Measurements from ENCODE around the gene RALGPS1. TPM values are rescaled to one million over a fixed set of nuclear protein-coding genes. Genes with fewer than 3 reads are reported as not detected.

RALGPS1 gene
- 1 to 10 TPM; 2.1 to 2.4 TPM for total RNA-seq

- H3K9me3 Mint-ChIP-seq, result peaks cover 6% of the 10 kb centered on the region
- intact Hi-C loops (cut with micrococcal nuclease), result loop anchor here (1.0 to 10.0 kb wide), 3 partner anchors 54 to 510 kb away; partner anchors contain the start of genes ZBTB34, ZBTB43 and ZNF79
- no peaks in the 10 kb centered on the region for H3K36me3 Mint-ChIP-seq (ENCODE audit: low read depth)
- peak; percentile 93 for DNase-seq
- H3K27ac Mint-ChIP-seq, result no peak within 1 kb of the TSS
- CTCF ChIA-PET, result interaction anchor here (0.9 to 1.4 kb wide), 3 partner anchors 22 to 286 kb away, joined by 3 read pairs; no protein-coding TSS in a partner anchor
- peaks cover 8% of the 10 kb centered on the region for H3K4me1 Mint-ChIP-seq (ENCODE audit: low read depth)
- H3K27me3 Mint-ChIP-seq (ENCODE audit: low read depth), result peaks cover 2% of the 10 kb centered on the region
- H3K4me3 Mint-ChIP-seq, result peak within 1 kb of the TSS; percentile 71
These were observed at the start of gene RALGPS1 for GRCh38 chr9:126914458-126915280. RALGPS1 (plus strand) TSS chr9:126914782; CDS start chr9:126962290, 47,508 bp downstream.

- DNase-seq, result no peak
- H3K27me3 Mint-ChIP-seq (ENCODE audit: low read depth), result no peaks in the 10 kb centered on the region
- H3K4me1 Mint-ChIP-seq (ENCODE audit: low read depth), result peaks cover 17% of the 10 kb centered on the region
- H3K36me3 Mint-ChIP-seq (ENCODE audit: low read depth), result peaks cover 1% of the 10 kb centered on the region
- CTCF ChIA-PET, result no interaction called here
- no peaks in the 10 kb centered on the region for H3K9me3 Mint-ChIP-seq
- no peak overlapping the region for H3K27ac Mint-ChIP-seq
- H3K4me3 Mint-ChIP-seq, result no peak overlapping the region
- intact Hi-C loops (cut with micrococcal nuclease), result no loop called here
These were observed 45.2 kb upstream of the RALGPS1 start for GRCh38 chr9:126869368-126869767.

- Mint-ChIP-seq H3K27me3 (ENCODE audit: low read depth) (no peaks in the 10 kb centered on the region), H3K36me3 (ENCODE audit: low read depth) (no peaks in the 10 kb centered on the region), H3K4me1 (ENCODE audit: low read depth) (peaks cover 30% of the 10 kb centered on the region), H3K4me3 (no peak overlapping the region), H3K9me3 (no peaks in the 10 kb centered on the region), H3K27ac (peak overlapping the region; percentile 15)
- intact Hi-C loops (cut with micrococcal nuclease), result no loop called here
- CTCF ChIA-PET, result no interaction called here
- DNase-seq, result no peak
These were observed 42.1 kb upstream of the RALGPS1 start for GRCh38 chr9:126872516-126872915.

GRCh38 chr9:126874546-126875314, 39.9 kb upstream of the RALGPS1 start:
- H3K27ac Mint-ChIP-seq, result no peak overlapping the region
- H3K4me1 Mint-ChIP-seq (ENCODE audit: low read depth), result peaks cover 26% of the 10 kb centered on the region
- no peaks in the 10 kb centered on the region for H3K9me3 Mint-ChIP-seq
- DNase-seq, result no peak
- H3K36me3 Mint-ChIP-seq (ENCODE audit: low read depth), result peaks cover 2% of the 10 kb centered on the region
- intact Hi-C loops (cut with micrococcal nuclease), result no loop called here
- no peak overlapping the region for H3K4me3 Mint-ChIP-seq
- CTCF ChIA-PET, result no interaction called here
- H3K27me3 Mint-ChIP-seq (ENCODE audit: low read depth), result no peaks in the 10 kb centered on the region

GRCh38 chr9:126875756-126876510, 38.6 kb upstream of the RALGPS1 start:
- Mint-ChIP-seq H3K4me1 (ENCODE audit: low read depth) (peaks cover 25% of the 10 kb centered on the region), H3K27ac (no peak overlapping the region)

GRCh38 chr9:126876531-126876930, 38.1 kb upstream of the RALGPS1 start:
- CTCF ChIA-PET, result no interaction called here
- no peak overlapping the region for H3K27ac Mint-ChIP-seq
- H3K27me3 Mint-ChIP-seq (ENCODE audit: low read depth), result no peaks in the 10 kb centered on the region
- DNase-seq, result no peak
- intact Hi-C loops (cut with micrococcal nuclease), result no loop called here
- H3K4me3 Mint-ChIP-seq, result no peak overlapping the region
- H3K4me1 Mint-ChIP-seq (ENCODE audit: low read depth), result peaks cover 25% of the 10 kb centered on the region
- no peaks in the 10 kb centered on the region for H3K9me3 Mint-ChIP-seq
- H3K36me3 Mint-ChIP-seq (ENCODE audit: low read depth), result peaks cover 11% of the 10 kb centered on the region

More at GRCh38 chr9:126875756-126876510, 38.6 kb upstream of the RALGPS1 start:
- H3K9me3 Mint-ChIP-seq, result no peaks in the 10 kb centered on the region
- DNase-seq, result no peak
- H3K36me3 Mint-ChIP-seq (ENCODE audit: low read depth), result peaks cover 8% of the 10 kb centered on the region
- H3K27me3 Mint-ChIP-seq (ENCODE audit: low read depth), result no peaks in the 10 kb centered on the region
- H3K4me3 Mint-ChIP-seq, result no peak overlapping the region
- CTCF ChIA-PET, result no interaction called here
- intact Hi-C loops (cut with micrococcal nuclease), result no loop called here

- no peak overlapping the region for H3K4me3 Mint-ChIP-seq
- H3K27me3 Mint-ChIP-seq (ENCODE audit: low read depth), result no peaks in the 10 kb centered on the region
- intact Hi-C loops (cut with micrococcal nuclease), result no loop called here
- DNase-seq, result no peak
- H3K27ac Mint-ChIP-seq, result no peak overlapping the region
- CTCF ChIA-PET, result no interaction called here
- peaks cover 22% of the 10 kb centered on the region for H3K4me1 Mint-ChIP-seq (ENCODE audit: low read depth)
- peaks cover 11% of the 10 kb centered on the region for H3K36me3 Mint-ChIP-seq (ENCODE audit: low read depth)
- H3K9me3 Mint-ChIP-seq, result no peaks in the 10 kb centered on the region
These were observed 37.2 kb upstream of the RALGPS1 start for GRCh38 chr9:126877418-126877817.

GRCh38 chr9:126879288-126879687, 35.3 kb upstream of the RALGPS1 start:
- no peak overlapping the region for H3K27ac Mint-ChIP-seq
- DNase-seq, result no peak
- no peaks in the 10 kb centered on the region for H3K9me3 Mint-ChIP-seq
- intact Hi-C loops (cut with micrococcal nuclease), result no loop called here
- H3K27me3 Mint-ChIP-seq (ENCODE audit: low read depth), result no peaks in the 10 kb centered on the region
- H3K4me3 Mint-ChIP-seq, result no peak overlapping the region
- peaks cover 16% of the 10 kb centered on the region for H3K4me1 Mint-ChIP-seq (ENCODE audit: low read depth)
- peaks cover 11% of the 10 kb centered on the region for H3K36me3 Mint-ChIP-seq (ENCODE audit: low read depth)
- CTCF ChIA-PET, result no interaction called here

GRCh38 chr9:126880226-126880946, 34.2 kb upstream of the RALGPS1 start:
- H3K4me1 Mint-ChIP-seq (ENCODE audit: low read depth), result peaks cover 16% of the 10 kb centered on the region
- H3K27ac Mint-ChIP-seq, result no peak overlapping the region
- no peaks in the 10 kb centered on the region for H3K27me3 Mint-ChIP-seq (ENCODE audit: low read depth)
- no peaks in the 10 kb centered on the region for H3K9me3 Mint-ChIP-seq
- intact Hi-C loops (cut with micrococcal nuclease), result no loop called here
- no peak overlapping the region for H3K4me3 Mint-ChIP-seq
- CTCF ChIA-PET, result interaction anchor here (0.5 kb wide), 1 partner anchor 56 kb away, joined by 3 read pairs; no protein-coding TSS in a partner anchor
- H3K36me3 Mint-ChIP-seq (ENCODE audit: low read depth), result peaks cover 11% of the 10 kb centered on the region
- no peak for DNase-seq

GRCh38 chr9:126880947-126881332, 33.6 kb upstream of the RALGPS1 start:
- no peaks in the 10 kb centered on the region for H3K27me3 Mint-ChIP-seq (ENCODE audit: low read depth)
- intact Hi-C loops (cut with micrococcal nuclease), result no loop called here
- peaks cover 16% of the 10 kb centered on the region for H3K4me1 Mint-ChIP-seq (ENCODE audit: low read depth)
- H3K9me3 Mint-ChIP-seq, result no peaks in the 10 kb centered on the region
- H3K27ac Mint-ChIP-seq, result no peak overlapping the region
- H3K4me3 Mint-ChIP-seq, result no peak overlapping the region
- CTCF ChIA-PET, result no interaction called here
- peaks cover 11% of the 10 kb centered on the region for H3K36me3 Mint-ChIP-seq (ENCODE audit: low read depth)
- DNase-seq, result no peak

GRCh38 chr9:126882746-126883145, 31.8 kb upstream of the RALGPS1 start:
- no peak for DNase-seq
- CTCF ChIA-PET, result no interaction called here
- H3K4me3 Mint-ChIP-seq, result no peak overlapping the region
- H3K9me3 Mint-ChIP-seq, result no peaks in the 10 kb centered on the region
- H3K4me1 Mint-ChIP-seq (ENCODE audit: low read depth), result no peaks in the 10 kb centered on the region
- no peaks in the 10 kb centered on the region for H3K27me3 Mint-ChIP-seq (ENCODE audit: low read depth)
- H3K27ac Mint-ChIP-seq, result no peak overlapping the region
- peaks cover 11% of the 10 kb centered on the region for H3K36me3 Mint-ChIP-seq (ENCODE audit: low read depth)
- intact Hi-C loops (cut with micrococcal nuclease), result no loop called here

GRCh38 chr9:126883636-126884035, 30.9 kb upstream of the RALGPS1 start:
- intact Hi-C loops (cut with micrococcal nuclease), result no loop called here
- no peaks in the 10 kb centered on the region for H3K9me3 Mint-ChIP-seq
- no peaks in the 10 kb centered on the region for H3K4me1 Mint-ChIP-seq (ENCODE audit: low read depth)
- no peak overlapping the region for H3K4me3 Mint-ChIP-seq
- CTCF ChIA-PET, result no interaction called here
- DNase-seq, result no peak
- H3K27me3 Mint-ChIP-seq (ENCODE audit: low read depth), result no peaks in the 10 kb centered on the region
- H3K36me3 Mint-ChIP-seq (ENCODE audit: low read depth), result peaks cover 11% of the 10 kb centered on the region
- H3K27ac Mint-ChIP-seq, result no peak overlapping the region

Measured in activated naive CD4-positive, alpha-beta T cell treated with anti-CD3 and anti-CD28 coated beads for 36 hours (primary cell).